LNCAP (cell line): ENCODE results near the gene SLC2A9.

ENCODE experiments used
- CTCF ChIP-seq: fragments of 450-650 bp; IDR thresholded peaks from 2 replicates; pipeline ENCODE4 v1.5.1; 2017; ENCODE audit warnings: mild to moderate bottlenecking

SLC2A9 gene

GRCh38 chr4:9901257-9901656, 120.0 kb downstream of the SLC2A9 start:
- TF ChIP-seq CTCF, result no peak

GRCh38 chr4:9899306-9900055, 121.8 kb downstream of the SLC2A9 start:
- no peak for TF ChIP-seq CTCF

GRCh38 chr4:9898596-9899305, 122.5 kb downstream of the SLC2A9 start:
- peak; percentile 47; the same call in 1 of the 2 replicates for TF ChIP-seq CTCF

GRCh38 chr4:9895333-9895705, 126.0 kb downstream of the SLC2A9 start:
- TF ChIP-seq CTCF, result no peak

GRCh38 chr4:9894644-9895332, 126.5 kb downstream of the SLC2A9 start:
- TF ChIP-seq CTCF, result no peak

- no peak for TF ChIP-seq CTCF
These were observed 127.8 kb downstream of the SLC2A9 start for GRCh38 chr4:9893329-9894108.

- TF ChIP-seq CTCF, result no peak
These were observed 129.6 kb downstream of the SLC2A9 start for GRCh38 chr4:9891740-9892139.
